Measurements from ENCODE around the gene WNT3A.

The WNT3A gene

DNA sequence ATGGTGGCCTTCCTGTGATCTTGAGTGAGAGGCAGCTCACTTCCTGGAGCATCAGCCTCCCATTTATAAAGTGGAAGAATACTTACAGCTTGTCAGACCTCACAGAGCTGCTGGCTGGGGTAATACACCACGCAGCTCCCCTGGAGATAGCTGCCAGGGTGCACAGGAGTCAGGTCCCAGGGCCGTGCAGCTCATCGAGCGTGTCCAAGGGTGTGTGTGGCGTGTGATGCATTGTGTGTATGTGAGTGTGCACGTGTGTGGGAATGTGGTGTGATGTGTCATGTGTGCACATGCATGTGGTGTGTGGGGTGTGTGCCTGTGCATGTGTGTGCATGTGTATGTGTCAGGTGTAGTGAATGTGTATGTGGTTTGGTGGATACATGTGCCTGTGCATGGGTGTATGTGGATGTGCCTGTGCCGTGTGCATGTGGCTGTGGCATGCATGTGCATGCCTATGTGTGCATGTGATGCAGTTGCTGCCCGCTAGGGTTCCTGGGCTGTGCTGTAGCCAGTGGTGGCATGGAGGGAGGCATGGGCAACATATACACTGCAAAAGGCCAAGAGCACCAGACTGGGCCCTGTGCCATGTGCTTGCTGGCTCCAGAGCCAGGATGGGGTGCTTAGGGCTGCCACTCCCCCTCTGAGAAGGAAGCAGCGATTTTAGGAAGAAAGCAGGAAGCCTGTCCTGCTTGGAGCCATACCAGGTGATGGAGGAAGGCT, 24.6 kb downstream of the WNT3A start:
- DNase-seq (ENCODE audit: low read depth, low spot score), result no peak

DNA sequence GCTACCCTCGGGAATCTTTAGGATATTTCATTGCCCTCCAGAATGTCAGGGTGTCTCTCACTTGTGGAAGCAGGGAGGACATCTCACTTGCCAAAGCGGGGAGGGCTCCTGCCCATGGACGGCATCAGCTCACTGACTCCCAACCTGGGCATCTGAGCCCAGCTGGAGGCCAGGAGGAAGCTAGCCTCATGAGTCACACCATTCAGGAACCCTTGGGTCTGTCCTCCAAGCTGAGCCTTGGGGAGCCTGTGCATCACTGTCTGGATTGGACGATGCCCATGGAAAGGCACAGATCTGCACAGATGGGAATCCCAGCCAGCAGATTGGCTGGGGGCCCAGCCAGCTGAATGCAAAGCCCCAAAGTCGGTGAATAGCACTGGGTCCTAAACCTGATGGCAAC, 25.2 kb downstream of the WNT3A start:
- DNase-seq (ENCODE audit: low read depth, low spot score), result no peak

DNA sequence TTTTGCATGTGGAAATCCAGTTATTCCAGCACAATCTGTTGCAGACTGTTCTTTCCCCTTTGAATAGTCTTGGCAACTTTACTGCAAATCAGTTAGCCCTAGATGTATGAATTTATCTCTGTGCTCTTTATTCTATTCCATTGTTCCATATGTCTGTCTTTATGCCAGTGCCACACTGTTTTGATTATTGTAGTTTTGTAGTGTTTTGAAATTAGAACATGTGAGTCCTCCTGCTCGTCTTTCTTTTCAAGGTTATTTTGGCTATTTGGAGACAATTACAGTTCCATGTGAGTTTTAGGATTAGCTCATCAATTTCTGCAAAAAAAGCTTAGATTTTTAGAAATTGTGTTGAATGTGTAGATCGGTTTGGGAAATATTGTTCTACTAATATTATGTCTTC, 26.6 kb downstream of the WNT3A start:
- DNase-seq (ENCODE audit: low read depth, low spot score), result no peak

DNA sequence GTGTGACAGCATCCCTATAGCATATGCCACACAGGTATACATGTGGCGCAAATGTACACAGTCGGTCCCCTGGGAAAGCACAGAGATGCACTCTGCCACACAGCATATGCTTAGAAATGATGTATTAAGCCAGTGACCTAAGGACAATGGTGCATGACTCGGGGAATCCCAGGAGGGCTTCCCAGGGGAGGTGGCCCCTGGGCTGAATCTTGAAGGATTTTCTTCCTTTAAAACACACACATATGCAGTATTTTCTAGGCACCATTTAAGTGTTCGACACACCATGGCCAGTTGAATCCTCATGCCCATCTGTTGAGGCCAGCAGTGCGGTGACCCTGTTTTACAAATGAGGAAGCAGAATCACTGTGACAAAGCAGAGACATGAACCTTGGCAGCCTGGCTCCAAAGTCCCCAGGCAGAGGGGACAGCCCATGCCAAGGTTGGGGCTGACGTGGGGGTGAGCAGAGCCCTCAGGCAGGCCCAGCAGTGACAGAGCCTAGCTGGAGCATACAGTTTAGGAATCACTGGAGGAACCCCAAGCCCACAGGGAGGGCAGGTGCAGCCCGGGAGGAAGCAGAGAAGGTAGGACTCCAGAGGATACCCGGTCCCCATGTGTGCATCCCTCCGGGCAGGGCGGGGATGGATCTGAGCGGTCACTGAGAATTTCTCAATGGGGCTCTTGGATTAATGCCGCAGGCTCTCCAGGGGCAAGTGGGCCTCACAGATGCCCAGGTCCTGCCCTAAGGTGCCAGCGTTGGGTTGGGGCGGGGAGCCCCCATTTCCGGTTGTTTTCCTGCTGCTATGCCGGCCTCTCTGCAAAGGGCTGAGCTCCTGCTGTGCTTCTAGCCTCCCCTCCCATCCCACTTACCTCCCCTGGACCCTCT, 28.4 kb downstream of the WNT3A start:
- DNase-seq (ENCODE audit: low read depth, low spot score), result no peak

DNA sequence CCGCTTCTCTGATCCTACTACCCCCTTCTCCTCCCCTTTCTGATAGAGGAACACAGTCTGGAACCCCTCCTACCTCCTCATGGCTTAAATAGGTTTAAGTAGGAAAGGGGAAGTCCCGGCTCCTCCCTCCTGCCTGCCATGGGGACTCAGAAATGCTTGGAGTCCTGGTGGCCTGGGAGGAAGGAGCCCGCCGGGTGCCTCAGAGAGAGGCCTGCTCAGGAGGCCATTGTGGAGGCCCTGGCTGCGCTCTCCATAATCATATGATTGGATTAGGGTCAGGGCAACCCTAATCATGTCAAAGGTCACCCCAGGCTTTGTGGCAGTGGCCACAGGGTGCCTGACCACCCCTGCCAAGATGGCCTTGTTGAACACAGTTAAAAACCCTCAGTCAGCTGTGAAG, 29.0 kb downstream of the WNT3A start:
- no peak for DNase-seq (ENCODE audit: low read depth, low spot score)

DNA sequence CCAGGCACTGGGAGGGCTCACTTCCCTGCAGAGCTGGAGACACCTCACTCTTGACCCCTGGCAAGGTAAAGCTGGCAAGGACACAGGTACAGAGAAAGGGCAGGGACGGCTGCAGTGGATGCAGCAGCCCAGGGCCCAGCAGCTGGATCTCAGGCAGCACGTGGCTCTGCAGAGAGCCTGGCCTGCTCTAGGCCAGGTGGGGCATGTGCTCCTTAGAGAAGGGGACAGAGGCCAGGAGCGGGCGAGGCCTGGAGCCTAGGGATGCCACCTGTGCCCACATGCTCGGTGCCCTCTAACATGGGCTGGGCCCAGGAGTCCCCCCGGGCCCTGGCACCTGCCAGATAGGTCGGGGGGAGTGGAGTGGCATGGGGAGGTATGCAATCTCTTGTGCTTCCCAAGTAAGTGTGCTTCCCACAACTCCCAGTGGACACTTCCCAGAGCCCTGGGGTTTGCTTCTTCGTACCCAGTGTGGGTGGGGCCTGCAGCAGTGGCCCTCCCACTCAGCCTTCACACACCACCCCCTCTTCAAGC, 30.0 kb downstream of the WNT3A start:
- DNase-seq (ENCODE audit: low read depth, low spot score), result no peak

DNA sequence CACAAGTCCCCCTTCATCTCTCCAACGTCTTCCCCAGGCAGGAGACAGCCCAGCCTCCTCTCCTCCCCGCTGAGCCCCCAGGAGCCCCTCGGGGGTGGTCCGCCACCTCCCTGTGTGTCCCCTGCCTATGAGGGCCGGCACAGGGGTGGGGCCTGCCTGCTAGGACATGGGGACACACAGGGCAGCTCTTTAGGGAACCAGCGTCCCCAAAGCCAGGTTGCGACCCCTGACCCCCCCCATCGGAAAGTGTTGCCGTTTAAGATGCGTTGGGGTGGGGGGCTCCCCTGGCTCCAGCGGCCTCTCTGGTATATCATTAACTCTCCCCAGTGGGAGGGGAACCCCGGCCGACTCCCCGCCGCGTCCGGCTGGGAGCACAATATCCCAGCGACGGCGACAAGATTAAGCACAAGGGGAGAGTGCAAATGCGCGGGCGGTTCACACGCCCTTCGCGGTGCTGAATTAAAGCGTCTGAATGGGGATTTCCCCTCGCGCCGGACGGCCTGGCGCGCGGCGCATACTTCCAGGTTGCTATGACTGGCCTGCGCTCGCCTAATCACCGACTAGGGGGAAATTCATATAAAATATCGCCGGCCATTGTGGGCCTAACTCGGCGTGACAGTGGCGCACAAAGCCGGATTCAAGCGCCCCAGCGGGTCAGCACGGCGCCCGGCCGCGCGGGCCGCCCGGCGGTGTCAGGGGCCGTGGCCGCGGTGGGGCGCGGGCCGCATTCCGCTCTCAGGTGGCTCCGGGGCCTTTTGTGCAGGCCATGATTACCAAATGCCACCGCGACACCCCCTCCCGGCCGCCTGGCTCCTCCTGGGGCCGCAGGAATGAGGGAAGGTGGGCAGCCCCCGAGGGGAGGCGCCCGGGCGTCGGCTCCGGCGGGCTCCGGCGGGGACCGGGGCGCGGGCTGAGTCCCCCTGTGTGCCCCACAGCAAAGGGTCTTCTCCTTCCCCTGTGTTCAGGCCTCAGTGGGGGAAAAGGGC, 30.9 kb downstream of the WNT3A start:
- no peak for DNase-seq (ENCODE audit: low read depth, low spot score)

DNA sequence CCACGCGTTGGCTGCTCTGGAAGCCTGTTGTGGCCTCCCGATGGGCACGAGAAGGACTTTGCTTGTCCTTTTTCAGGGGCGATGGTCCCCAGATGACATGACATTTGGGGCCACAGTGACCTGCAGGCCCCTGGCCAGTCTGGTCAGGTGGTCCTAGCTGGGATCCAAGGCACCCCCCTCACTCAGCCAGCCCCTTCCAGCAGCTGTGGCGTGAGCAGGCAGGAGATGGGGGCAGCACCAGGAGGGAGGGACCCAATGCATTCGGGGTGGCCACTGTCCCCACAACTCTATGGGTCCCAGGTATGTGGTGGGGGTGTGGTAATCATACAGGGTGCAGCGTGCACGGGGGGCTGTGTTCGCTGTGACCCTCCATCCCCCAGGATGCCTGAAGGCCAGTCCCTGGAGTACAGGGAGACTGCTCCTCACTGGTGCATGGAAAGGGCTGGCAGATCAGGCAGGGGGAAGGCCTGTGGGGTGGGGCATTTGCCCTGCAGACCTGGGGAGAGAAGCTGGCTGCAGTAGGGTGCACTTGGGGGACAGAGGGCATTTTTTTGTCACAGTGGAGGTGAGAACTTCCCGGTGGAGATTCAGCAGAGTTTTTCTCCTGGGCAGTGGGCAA, 31.7 kb downstream of the WNT3A start:
- no peak for DNase-seq (ENCODE audit: low read depth, low spot score)

DNA sequence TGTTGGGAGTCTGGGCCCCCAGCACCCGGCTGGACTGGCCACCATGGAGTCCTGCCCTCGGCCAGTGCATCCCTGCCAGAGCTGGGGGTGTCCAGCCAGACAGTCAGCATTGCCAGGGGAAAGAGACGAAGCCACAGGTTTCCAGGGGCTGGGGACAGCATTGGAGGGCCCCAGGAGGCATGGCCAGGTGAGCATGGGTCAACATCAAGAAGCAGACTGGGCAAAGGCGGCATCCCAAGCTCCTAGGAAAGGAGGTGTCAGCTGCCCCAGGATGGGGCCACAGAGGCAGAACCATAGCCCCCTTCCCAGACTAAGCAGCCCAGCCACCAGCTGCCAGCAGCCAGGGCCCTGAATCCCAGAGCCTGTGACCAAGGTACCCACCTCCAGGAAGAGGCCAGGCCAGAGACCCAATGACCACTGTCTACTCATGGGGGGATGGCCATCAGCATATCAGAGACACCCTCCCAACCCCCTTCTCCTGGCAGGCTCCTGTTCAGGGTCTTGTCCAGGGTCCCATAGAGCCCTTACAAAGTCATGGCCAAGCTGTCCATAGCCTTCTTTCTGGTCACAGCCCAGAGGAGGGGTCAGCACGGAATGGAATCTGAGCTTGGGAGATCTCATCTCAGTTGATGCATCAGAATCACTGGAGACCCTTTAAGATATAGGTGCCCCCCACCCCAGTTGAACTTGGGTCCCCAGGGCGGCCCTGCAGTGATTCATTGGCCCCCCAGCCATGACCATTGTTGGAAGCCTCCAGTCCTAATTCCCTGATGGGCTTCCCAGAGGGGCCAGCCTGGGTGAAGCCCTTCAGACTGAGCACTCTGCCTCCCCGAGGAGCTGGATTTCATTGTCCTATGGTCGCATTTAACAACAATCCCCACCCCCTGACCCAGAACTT, 32.5 kb downstream of the WNT3A start:
- DNase-seq (ENCODE audit: low read depth, low spot score), result no peak

DNA sequence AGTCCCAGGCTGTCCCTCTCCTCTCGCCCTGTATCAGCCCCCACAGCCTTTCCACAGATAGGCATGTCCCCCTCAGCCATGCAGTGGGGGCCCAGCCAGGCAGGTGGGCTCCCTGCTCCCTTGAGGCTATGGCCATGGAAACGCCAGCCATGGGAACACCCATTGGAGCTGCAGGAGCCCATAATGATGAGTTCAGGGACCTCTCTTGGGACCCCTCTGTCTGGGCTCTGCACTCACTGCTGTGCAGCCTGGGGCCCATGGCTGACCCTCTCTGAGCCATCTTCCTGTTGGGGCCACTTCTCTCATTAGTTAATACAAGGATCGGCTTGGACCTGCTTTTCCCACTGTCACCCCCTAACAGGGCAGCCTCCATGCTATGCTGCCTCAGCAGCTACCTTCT, 33.2 kb downstream of the WNT3A start:
- DNase-seq (ENCODE audit: low read depth, low spot score), result no peak

DNA sequence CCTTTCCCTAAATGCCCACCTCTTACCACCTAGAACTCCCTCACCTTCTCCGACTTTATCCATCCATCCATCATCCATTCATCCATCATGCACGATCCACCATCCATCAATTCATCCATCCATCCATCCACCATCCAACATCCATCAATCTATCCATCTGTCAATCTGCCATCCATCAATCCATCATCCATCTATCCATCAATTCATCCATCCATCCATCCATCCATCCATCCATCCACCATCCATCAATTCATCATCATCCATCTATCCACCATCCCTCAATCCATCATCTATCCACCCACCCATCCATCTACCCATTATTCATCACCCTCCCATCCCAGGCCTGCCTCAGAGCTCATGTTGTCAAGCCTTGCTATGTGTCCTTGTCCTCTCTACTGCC, 34.5 kb downstream of the WNT3A start:
- no peak for DNase-seq (ENCODE audit: low read depth, low spot score)

DNA sequence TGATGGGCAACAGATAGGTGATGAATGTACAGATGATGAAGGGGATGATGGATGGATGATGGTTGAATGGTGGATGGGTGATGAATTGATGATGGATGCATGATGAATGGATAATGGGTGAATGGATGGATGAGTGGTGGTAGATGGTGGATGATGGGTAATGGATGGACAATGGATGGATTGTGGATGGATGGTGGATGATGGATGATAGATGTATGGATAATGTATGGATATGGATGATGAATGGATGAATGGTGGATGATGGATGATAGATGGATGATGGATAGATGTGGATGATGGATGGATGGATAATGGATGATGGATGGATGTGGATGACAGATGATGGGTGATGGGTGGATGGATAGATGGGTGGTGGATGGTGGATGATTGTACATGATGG, 35.7 kb downstream of the WNT3A start:
- no peak for DNase-seq (ENCODE audit: low read depth, low spot score)

DNA sequence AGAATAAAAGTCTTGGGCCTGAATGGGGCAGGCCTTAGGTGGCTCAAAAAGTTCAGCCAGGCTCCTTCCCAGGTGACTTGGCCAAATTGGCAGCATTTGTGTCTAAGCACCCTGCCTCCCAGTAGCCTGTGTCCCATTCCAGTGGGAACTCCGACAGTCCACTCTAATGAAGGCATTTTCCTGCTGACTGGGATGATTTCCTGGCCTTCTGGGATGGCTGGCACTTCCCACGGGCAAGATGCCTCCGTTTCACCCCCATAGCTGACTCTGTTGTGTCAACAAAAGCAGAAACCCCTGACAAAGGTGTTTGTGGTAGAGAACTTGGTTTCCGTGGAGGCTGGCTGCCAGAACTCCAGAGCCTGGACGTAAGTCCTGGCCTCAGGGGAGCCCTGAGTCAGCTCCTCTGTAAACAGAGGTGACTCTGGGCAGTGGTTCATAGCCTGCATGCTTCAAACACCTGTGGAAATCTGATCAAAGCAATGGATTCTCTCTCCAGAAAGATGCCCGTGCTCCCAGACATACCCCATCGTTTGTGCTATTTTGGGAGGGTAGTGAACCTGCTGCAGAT, 36.6 kb downstream of the WNT3A start:
- no peak for DNase-seq (ENCODE audit: low read depth, low spot score)

DNA sequence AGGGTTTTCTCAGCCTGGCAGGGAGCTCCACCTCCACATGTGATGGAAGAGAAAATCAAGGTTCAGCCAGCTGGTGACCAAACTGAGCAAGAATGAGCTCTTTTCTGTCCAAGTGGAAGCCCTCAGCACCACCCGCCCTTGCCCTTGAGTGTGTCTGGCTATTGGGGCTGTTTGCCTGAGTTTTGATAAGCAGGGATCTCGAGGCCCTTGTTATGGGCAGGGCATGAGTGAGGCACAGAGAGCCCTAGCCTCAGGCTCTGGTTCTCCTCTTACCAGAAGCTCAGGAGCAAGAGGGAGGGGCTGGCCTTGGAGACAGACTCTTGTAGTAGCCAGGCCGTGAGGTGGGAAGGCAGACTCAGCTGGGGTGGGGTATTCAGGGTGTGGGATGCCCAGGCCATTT, 38.2 kb downstream of the WNT3A start:
- no peak for DNase-seq (ENCODE audit: low read depth, low spot score)

DNA sequence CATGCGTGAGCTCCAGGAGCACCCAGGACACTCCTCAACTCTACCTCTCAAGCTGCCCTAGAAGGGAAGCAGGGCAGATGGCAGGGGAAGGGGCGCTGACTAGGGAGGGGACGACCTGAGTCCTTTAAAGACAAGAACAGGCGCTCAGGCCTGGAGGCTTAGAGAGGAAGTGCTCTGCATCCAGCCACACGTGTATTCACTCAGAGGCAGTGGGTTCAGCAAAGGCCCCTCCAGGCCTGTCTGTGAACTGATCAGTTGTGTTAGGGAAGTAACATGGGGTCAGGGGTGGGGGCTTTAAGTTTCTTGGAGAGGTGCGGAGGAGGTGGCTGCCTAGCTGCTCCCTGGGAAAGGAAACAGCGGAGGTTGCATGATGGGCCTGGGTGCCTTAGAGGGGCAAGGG, 38.6 kb downstream of the WNT3A start:
- DNase-seq (ENCODE audit: low read depth, low spot score), result no peak

DNA sequence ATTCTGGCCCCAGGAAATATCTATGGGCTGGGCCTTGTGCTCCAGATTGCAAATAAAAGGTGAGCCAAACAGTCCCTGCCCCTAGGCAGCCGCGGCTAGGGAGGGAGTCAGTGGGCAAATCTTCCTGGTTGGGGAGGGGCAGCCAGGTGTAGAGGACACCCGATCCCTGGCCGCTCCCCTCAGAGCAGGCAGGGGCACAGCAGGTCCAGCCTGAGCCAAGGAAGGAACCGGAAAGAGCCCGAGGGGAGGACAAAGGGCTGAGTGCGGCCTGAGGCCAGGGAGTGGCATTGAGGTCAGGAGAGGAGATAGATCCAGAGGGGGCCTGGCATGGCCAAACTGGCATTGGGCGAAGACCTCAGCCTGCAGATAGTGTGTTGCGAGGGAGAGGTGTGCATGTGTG, 39.1 kb downstream of the WNT3A start:
- DNase-seq (ENCODE audit: low read depth, low spot score), result no peak

DNA sequence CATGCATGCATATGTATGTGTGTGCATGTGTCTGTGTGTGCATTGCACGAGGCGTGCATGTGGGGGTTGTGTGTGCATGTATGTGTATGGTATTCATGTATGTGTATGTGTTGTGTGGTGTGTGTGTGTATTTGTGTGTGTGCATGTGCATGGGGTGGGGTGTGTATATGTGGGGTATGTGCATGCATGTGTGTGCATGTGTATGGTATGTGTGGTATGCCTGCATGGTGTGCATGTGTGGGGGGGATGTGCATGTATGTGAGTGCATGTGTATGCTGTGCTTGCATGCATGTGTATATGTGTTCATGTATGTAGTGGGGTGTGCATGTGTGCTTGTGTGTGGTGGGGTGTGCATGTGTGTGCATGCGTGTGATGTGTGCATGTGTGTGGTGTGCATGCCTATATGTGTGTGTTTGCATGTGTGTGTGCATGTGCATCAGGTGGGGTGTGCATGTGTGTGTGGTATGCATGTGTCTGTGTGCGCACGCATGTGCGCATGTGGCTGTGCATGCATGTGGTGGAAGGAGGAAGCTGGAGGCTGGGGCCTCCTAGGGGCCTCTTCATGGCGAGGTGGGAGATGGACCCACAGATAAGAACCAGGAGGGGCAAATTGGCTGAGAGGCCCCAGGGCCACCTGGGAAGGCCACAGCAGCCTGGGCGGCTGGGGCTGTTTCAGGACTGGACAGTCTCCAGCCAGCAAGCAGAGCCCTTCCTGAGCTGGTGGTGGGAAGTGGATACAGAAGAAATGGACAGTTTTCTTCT, 39.8 kb downstream of the WNT3A start:
- DNase-seq (ENCODE audit: low read depth, low spot score), result no peak

DNA sequence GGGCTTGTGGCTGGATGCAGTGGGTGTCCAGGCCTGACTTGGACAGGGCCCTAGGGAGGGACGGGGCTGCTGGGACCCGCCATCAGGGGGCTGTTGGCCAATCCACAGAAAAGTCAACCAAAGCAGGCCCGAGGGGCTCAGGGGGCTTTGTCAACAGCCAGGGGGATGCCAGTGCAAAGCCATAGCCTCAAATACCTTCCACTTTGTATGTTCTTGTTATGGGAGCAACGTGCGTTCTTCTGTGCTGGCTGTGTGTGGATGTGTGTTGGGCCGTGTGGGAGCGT, 40.3 kb downstream of the WNT3A start:
- no peak for DNase-seq (ENCODE audit: low read depth, low spot score)

DNA sequence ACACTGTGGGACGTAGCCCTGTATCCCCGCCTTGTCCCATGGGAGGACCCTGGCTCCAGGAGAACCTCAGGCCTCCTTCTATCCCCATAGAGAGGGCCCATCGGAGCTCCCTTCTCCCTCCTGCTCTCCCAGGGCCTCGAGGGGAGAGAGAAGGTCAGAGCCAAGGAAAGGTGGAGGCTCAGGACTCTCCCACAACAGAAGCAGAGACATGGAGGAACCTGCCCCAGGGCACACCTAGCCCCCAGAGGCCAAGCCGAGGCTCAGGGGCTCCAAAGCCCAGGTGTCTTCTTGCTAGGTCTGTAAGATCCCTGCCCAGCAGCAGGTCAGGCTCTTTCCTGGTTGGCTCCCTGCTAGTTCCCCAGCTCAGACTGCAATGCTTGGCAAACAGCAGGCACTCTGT, 41.3 kb downstream of the WNT3A start:
- no peak for DNase-seq (ENCODE audit: low read depth, low spot score)
